Lower lobe of right lung (tissue), 2 donors: ENCODE data around the gene GSKIP. TPM values are rescaled to one million over a fixed set of nuclear protein-coding genes. Genes with fewer than 3 reads are reported as not detected.
"Not testable (repeated sequence)": the region's sequence is repeated elsewhere in the genome, so short reads cannot be mapped to it uniquely, and the experiment has no call there.

Experiments used
- ATAC-seq, 2 donors: fragments of 200-7000 bp; cut with Tn5 transposase; one replicate each; pipeline ENCODE4 v1.9.1; 2020 to 2022; ENCODE audit warnings: mild to moderate bottlenecking in 2 of 2, moderate library complexity in 2 of 2
- DNase-seq: peaks from one replicate; pipeline ENCODE4 v3.0.0-alpha.2; 2020
- H3K27ac ChIP-seq: fragments of 200-600 bp; one replicate; pipeline ENCODE4 v1.8.0; 2022
- H3K27me3 ChIP-seq: fragments of 200-600 bp; one replicate; pipeline ENCODE4 v1.8.0; 2022; ENCODE audit warnings: low read depth
- H3K36me3 ChIP-seq: fragments of 200-600 bp; one replicate; pipeline ENCODE4 v1.8.0; 2022; ENCODE audit warnings: mild to moderate bottlenecking
- H3K4me1 ChIP-seq: fragments of 200-600 bp; one replicate; pipeline ENCODE4 v1.8.0; 2022
- H3K4me3 ChIP-seq: fragments of 200-600 bp; one replicate; pipeline ENCODE4 v1.8.0; 2022; ENCODE audit warnings: mild to moderate bottlenecking
- H3K9me3 ChIP-seq: fragments of 200-600 bp; one replicate; pipeline ENCODE4 v1.8.0; 2022
- intact Hi-C: fragments of 100-400 bp; cut with DNase I; formaldehyde crosslinking; loops from one replicate; pipeline ENCODE4 v1.11.0; 2022
- total RNA-seq: library from RNA; stranded (reverse); fragmentation: NEBNext Ultra II Directional; extraction: Animal tissue kit (Norgen Biotek cat#: 25700); gene quantifications from one replicate; pipeline ENCODE4 v1.2.1, GENCODE V29; 2021
- TF ChIP-seq, protein P1 (sequence below): fragments of 200-600 bp; IDR thresholded peaks from one replicate; pipeline ENCODE4 v1.8.0; 2022; ENCODE audit warnings: antibody characterized with exemption, mild to moderate bottlenecking
- donor health status: DM: no; HTN: yes; CAD: no; lungs with severe emphysema.

GSKIP gene
- total RNA-seq, 1 donor from 2014 or later: 12.6 TPM

DNA sequence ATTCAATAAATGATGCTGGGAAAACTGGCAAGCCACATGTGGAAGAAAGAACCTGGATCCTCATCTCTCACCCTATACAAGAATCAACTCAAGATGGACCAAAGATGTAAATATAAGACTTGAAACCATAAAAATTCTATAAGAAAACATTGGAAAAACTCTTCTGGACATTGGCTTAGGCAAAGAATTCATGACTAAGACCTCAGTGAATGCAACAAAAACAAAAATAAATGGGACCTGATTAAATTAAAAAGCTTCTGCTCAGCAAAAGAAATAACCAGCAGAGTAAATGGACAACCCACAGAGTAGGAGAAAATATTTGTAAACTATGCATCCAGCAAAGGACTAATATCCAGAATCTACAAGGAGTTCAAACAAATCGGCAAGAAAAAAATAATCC lies 24.8 kb upstream of the GSKIP start:
- TF ChIP-seq, protein P1, sequence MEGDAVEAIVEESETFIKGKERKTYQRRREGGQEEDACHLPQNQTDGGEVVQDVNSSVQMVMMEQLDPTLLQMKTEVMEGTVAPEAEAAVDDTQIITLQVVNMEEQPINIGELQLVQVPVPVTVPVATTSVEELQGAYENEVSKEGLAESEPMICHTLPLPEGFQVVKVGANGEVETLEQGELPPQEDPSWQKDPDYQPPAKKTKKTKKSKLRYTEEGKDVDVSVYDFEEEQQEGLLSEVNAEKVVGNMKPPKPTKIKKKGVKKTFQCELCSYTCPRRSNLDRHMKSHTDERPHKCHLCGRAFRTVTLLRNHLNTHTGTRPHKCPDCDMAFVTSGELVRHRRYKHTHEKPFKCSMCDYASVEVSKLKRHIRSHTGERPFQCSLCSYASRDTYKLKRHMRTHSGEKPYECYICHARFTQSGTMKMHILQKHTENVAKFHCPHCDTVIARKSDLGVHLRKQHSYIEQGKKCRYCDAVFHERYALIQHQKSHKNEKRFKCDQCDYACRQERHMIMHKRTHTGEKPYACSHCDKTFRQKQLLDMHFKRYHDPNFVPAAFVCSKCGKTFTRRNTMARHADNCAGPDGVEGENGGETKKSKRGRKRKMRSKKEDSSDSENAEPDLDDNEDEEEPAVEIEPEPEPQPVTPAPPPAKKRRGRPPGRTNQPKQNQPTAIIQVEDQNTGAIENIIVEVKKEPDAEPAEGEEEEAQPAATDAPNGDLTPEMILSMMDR: no peak
- H3K36me3 ChIP-seq: peaks cover 66% of the 10 kb centered on the region
- no peak for DNase-seq

DNA sequence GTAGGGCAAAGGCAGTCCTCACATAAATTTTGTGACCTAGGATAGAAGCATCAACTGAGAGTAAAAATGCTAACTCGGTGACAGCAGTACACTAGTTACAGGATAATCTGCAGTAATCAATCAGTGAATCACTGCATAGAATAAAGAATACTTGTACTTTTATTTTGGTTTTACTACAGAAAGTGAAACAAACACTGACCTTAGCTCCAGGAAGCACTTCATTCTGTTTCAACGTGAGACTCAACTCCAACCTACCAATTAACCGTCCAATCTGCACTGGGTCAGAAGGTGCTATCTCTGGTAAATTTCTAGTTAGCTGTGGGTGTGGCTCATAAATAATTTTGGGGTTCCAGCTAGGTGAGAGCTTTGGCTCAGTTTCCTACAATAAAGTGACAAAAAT lies 22.0 kb upstream of the GSKIP start:
- no peaks in the 10 kb centered on the region for H3K9me3 ChIP-seq
- DNase-seq: no peak
- TF ChIP-seq, protein P1: no peak
- H3K27ac ChIP-seq: no peak overlapping the region
- no peak overlapping the region for H3K4me3 ChIP-seq
- peaks cover 55% of the 10 kb centered on the region for H3K36me3 ChIP-seq
- no peaks in the 10 kb centered on the region for H3K4me1 ChIP-seq
- no peaks in the 10 kb centered on the region for H3K27me3 ChIP-seq
- intact Hi-C loops: no loop called here
- ATAC-seq: no peak

More for the DNA sequence above, 24.8 kb upstream of the GSKIP start:
- H3K4me1 ChIP-seq: no peaks in the 10 kb centered on the region
- intact Hi-C loops: no loop called here
- H3K27me3 ChIP-seq: no peaks in the 10 kb centered on the region
- no peak overlapping the region for H3K27ac ChIP-seq
- H3K9me3 ChIP-seq: no peaks in the 10 kb centered on the region
- ATAC-seq: no peak
- H3K4me3 ChIP-seq: no peak overlapping the region

DNA sequence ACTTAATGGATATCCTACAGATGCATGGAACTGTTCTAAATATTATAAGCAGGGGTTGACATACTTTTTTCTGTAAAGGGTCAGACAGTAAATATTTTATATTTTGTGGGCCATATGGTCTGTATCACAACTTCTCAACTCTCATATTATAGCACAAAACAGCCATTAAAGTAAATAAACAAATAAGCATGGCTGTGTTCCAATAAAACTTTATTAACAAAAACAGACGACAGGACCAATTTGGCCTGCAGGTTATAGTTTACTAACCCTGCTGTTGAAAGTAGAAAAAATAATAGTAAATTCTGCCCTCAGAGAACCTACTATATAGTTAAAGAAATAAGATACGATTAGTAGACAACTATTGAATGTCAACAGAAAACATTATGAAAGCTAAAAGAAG lies 17.7 kb upstream of the GSKIP start:
- intact Hi-C loops: no loop called here
- no peak overlapping the region for H3K4me3 ChIP-seq
- ATAC-seq: no peak
- TF ChIP-seq, protein P1: no peak
- no peaks in the 10 kb centered on the region for H3K27me3 ChIP-seq
- no peak overlapping the region for H3K27ac ChIP-seq
- no peak for DNase-seq
- no peaks in the 10 kb centered on the region for H3K4me1 ChIP-seq
- H3K9me3 ChIP-seq: no peaks in the 10 kb centered on the region
- peaks cover 26% of the 10 kb centered on the region for H3K36me3 ChIP-seq

DNA sequence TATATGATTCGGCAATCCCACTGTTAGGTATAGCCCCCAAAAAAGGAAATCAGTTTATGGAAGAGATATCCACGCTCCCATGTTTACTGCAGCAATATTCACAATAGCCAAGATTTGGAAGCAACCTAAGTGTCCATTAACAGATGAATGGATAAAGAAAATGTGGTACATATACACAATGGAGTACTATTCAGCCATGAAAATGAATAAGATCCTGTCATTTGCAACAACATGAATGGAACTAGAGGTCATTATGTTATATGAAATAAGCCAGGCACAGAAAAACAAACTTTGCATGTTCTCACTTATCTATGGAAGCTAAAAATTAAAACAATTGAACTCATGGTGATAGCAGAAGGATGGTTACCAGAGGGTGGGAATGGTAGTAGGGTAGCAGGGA lies 15.4 kb upstream of the GSKIP start:
- ATAC-seq, H3K4me3 ChIP-seq, H3K27me3 ChIP-seq, H3K27ac ChIP-seq, DNase-seq, H3K4me1 ChIP-seq, H3K36me3 ChIP-seq, intact Hi-C loops, H3K9me3 ChIP-seq: not testable (repeated sequence)

DNA sequence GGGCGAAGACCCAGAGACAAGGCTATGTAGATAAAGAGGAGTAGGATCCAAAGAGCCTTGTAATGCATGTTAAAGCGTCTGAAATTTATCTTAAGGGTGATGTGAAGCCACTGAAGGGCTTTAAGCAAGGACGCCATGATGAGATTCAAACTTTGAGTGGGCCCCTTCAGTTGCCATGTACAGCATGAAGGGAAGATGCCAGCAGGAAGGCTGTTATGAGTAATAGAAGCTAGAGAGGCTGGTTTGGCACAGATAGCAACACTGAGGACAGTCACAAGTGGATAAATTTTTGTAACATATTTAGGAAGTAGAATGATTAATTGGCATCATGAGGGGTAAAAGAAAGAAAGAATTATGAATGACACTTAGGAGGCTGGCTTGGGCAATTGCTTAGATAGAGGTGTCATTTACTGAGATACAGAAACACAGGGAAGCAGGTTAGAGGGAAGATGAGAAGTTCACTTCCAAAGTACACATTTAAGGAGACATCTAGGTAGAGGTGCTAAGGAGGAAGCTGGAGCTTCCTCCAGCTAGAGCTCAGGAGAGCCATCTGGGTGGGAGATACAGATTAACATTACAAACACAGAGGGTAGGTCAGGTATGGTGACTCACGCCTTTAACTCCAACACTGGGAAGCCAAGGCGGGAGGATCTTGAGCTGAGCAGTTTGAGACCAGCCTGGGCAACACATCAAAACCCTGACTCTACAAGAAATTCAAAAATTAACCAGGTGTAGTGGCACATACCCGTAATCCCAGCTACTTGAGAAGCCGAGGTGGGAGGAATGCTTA lies 13.8 kb upstream of the GSKIP start:
- DNase-seq: no peak
- H3K4me1 ChIP-seq: no peaks in the 10 kb centered on the region
- no peak overlapping the region for H3K4me3 ChIP-seq
- no peaks in the 10 kb centered on the region for H3K27me3 ChIP-seq
- TF ChIP-seq, protein P1: no peak
- no peak overlapping the region for H3K27ac ChIP-seq
- intact Hi-C loops: no loop called here
- no peaks in the 10 kb centered on the region for H3K36me3 ChIP-seq
- no peak for ATAC-seq
- H3K9me3 ChIP-seq: no peaks in the 10 kb centered on the region

DNA sequence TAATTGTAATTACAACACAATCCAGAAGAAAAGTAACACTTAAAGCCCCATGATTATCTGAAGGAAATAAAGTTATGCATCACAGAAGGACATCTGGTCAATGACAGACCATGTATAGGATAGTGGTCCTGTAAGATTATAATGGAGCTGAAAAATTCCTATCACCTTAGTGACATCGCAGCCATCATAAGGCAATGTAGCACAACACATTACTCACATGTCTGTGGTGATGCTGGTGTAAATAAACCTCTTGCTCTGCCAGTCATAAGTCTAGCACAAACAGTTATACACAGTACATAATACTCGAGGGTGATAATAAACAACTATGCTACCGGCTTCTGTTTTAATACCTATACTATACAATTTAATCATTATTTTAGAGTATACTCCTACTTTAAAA lies 11.3 kb upstream of the GSKIP start:
- no peaks in the 10 kb centered on the region for H3K9me3 ChIP-seq
- intact Hi-C loops: no loop called here
- TF ChIP-seq, protein P1: no peak
- no peak for DNase-seq
- no peaks in the 10 kb centered on the region for H3K36me3 ChIP-seq
- no peaks in the 10 kb centered on the region for H3K4me1 ChIP-seq
- ATAC-seq: no peak
- H3K27me3 ChIP-seq: no peaks in the 10 kb centered on the region
- no peak overlapping the region for H3K4me3 ChIP-seq
- H3K27ac ChIP-seq: no peak overlapping the region
